Lung (tissue), 12 donors: Measurements from ENCODE around the gene C17orf107. TPM values are rescaled to one million over a fixed set of nuclear protein-coding genes. Genes with fewer than 3 reads are reported as not detected.

Experiments
- ATAC-seq: fragments of 200-7000 bp; cut with Tn5 transposase; one replicate; pipeline ENCODE4 v1.9.1; 2020; ENCODE audit warnings: moderate number of reproducible peaks; ENCODE audit not compliant: insufficient read depth, low FRiP score
- DNase-seq, 3 donors: peaks; one replicate each; pipeline ENCODE4 v3.0.0-alpha.2; 2013 to 2017
- H3K27ac ChIP-seq, 2 donors: one replicate each; pipeline ENCODE4 v1.5.1; 2013; ENCODE audit warnings: mild to moderate bottlenecking in 2 of 2, moderate library complexity in 2 of 2, control low read depth in 1 of 2, inconsistent platforms in 1 of 2, low read depth in 1 of 2, low read length in 1 of 2
- H3K27me3 ChIP-seq, 3 donors: one replicate each; pipeline ENCODE4 v1.5.1; 2013; ENCODE audit warnings: low read length in 2 of 3; ENCODE audit not compliant: control insufficient read depth in 3 of 3, insufficient read depth in 3 of 3
- H3K36me3 ChIP-seq, 4 donors: one replicate each; pipeline ENCODE4 v1.5.1; 2013; ENCODE audit warnings: low read length in 4 of 4, mild to moderate bottlenecking in 1 of 4, moderate library complexity in 1 of 4; ENCODE audit not compliant: control insufficient read depth in 4 of 4, insufficient read depth in 4 of 4
- H3K4me1 ChIP-seq, 5 donors: one replicate each; pipeline ENCODE4 v1.5.1; 2013; ENCODE audit warnings: low read length in 5 of 5, mild to moderate bottlenecking in 2 of 5, moderate library complexity in 1 of 5; ENCODE audit not compliant: control insufficient read depth in 5 of 5, insufficient read depth in 5 of 5
- H3K4me3 ChIP-seq: one replicate; pipeline ENCODE4 v1.5.1; 2013; ENCODE audit warnings: mild to moderate bottlenecking, control low read depth, moderate library complexity
- H3K9ac ChIP-seq, 2 donors: one replicate each; pipeline ENCODE4 v1.5.1; 2013; ENCODE audit warnings: low read length in 2 of 2, control low read depth in 1 of 2; ENCODE audit not compliant: insufficient read depth in 1 of 2
- H3K9me3 ChIP-seq, 4 donors: one replicate each; pipeline ENCODE4 v1.5.1; 2013; ENCODE audit warnings: low read length in 3 of 4, mild to moderate bottlenecking in 1 of 4, moderate library complexity in 1 of 4; ENCODE audit not compliant: control insufficient read depth in 4 of 4, insufficient read depth in 3 of 4
- WGBS, 2 donors: extraction: QIAGEN DNeasy Blood & Tissue Kit; methylation state at CpG; one replicate each; pipeline ENCODE4 v1.1.7; 2013; 5-methylcytosine and 5-hydroxymethylcytosine counted together
- polyA plus RNA-seq, 2 donors: library from polyadenylated mRNA; stranded (reverse); fragments of 200-250 nt; gene quantifications; one replicate each; pipeline ENCODE4 v1.2.1, GENCODE V29; 2013
- total RNA-seq, 2 donors: library from RNA; depleted of rRNA in 1 of 2; stranded (reverse); fragments of >200 nt in 1 of 2; gene quantifications; one replicate each; pipeline ENCODE4 v1.2.1, GENCODE V29; 2014 to 2021
- TF ChIP-seq, protein P1 (sequence below): IDR thresholded peaks from 2 replicates; pipeline ENCODE4 v1.5.1; 2012; ENCODE audit warnings: mild to moderate bottlenecking; ENCODE audit errors: control extremely low read depth, extremely low read depth
- donor health status: control.
- donor health status: control.
- donor health status: Bipolar disorder and iron deficiency.
- donor health status: healthy.
- donor health status: DM: yes; HTN: yes; CAD: no.

C17orf107 gene
- total and polyA plus RNA-seq, 4 donors: 1.3 to 4.5 (median 2.8) TPM

DNA sequence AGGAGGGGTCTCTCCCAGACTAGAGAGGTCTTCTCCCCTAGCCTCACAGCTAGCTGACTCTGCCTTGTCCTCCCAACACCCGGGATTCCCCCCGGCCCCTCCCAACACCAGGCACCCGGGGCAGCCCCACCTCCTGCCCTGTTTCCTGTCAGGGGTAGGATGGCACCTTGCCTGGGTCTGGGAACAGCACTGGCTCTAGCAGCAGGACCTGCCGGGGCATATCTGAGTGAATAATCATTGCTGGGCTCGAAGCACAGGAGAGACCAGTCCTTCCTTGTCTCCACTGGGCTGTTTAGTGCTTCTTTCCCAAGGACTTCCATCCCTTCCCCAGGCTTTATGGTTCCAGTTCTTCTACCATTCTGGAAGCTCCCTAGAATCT, 40.5 kb upstream of the C17orf107 start:
- Histone ChIP-seq H3K27me3 (no peaks in the 10 kb centered on the region), H3K4me3 (no peak overlapping the region), H3K9me3 (no peaks in the 10 kb centered on the region), H3K4me1 (peaks cover 4 to 30% (median 8%) of the 10 kb centered on the region in 5 donors), H3K36me3 (peaks cover 0 to 10% (median 8%) of the 10 kb centered on the region in 4 donors), H3K27ac (peak overlapping the region; percentile 70 to 72), H3K9ac (no peak overlapping the region)
- 22 to 46% methylated on average over 5 of the region's 5 CpGs for WGBS, 2 donors
- TF ChIP-seq, protein P1, sequence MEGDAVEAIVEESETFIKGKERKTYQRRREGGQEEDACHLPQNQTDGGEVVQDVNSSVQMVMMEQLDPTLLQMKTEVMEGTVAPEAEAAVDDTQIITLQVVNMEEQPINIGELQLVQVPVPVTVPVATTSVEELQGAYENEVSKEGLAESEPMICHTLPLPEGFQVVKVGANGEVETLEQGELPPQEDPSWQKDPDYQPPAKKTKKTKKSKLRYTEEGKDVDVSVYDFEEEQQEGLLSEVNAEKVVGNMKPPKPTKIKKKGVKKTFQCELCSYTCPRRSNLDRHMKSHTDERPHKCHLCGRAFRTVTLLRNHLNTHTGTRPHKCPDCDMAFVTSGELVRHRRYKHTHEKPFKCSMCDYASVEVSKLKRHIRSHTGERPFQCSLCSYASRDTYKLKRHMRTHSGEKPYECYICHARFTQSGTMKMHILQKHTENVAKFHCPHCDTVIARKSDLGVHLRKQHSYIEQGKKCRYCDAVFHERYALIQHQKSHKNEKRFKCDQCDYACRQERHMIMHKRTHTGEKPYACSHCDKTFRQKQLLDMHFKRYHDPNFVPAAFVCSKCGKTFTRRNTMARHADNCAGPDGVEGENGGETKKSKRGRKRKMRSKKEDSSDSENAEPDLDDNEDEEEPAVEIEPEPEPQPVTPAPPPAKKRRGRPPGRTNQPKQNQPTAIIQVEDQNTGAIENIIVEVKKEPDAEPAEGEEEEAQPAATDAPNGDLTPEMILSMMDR: no peak
- DNase-seq (no peak), ATAC-seq (no peak)

DNA sequence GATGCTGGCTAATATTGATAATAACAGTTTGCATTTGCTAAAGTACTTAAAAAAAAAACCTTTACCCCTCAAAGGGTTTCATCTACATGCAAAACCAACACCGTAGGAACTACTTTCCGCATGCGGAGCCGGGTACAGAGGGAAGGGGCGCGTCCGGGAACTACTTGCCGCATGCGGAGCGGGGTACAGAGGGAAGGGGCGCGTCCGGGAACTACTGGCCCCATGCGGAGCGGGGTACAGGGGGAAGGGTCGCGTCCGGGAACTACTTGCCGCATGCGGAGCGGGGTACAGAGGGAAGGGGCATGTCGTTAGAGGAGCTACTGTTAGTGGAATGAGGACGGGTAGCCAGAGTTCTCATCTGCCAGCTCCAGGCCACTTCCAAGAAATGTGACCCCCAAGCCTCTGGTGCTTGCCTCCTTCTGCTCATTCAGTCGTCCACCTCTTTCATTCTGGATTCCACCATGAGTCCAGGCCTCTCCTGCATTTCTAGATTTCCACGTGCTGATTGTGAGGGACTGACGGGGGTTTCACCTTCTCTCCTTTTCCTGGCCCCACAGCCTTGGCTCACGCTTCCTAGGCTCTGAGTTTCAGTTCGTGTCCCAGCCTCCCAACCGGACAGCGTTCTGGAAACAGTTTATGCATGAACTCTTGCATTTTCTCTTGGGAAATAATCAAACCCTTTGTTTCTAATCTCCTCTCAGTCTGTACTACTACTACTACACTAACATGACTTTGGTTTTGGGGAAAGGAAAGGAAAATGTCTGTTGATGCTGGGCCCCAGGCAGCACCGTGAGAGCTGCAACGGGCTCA, 39.3 kb upstream of the C17orf107 start:
- no peak overlapping the region for H3K4me3 ChIP-seq
- DNase-seq (no peak), ATAC-seq (no peak)
- H3K27me3 ChIP-seq: no peaks in the 10 kb centered on the region
- H3K9ac ChIP-seq: no peak overlapping the region
- H3K27ac ChIP-seq: peak overlapping the region in 1 of 2 donors; percentile 49
- TF ChIP-seq, protein P1: no peak
- H3K4me1 ChIP-seq: peaks cover 4 to 26% (median 5%) of the 10 kb centered on the region in 5 donors
- H3K9me3 ChIP-seq: no peaks in the 10 kb centered on the region
- WGBS, 2 donors: 79 to 87% methylated on average over 32 of the region's 32 CpGs
- peaks cover 0 to 10% (median 7%) of the 10 kb centered on the region in 4 donors for H3K36me3 ChIP-seq

DNA sequence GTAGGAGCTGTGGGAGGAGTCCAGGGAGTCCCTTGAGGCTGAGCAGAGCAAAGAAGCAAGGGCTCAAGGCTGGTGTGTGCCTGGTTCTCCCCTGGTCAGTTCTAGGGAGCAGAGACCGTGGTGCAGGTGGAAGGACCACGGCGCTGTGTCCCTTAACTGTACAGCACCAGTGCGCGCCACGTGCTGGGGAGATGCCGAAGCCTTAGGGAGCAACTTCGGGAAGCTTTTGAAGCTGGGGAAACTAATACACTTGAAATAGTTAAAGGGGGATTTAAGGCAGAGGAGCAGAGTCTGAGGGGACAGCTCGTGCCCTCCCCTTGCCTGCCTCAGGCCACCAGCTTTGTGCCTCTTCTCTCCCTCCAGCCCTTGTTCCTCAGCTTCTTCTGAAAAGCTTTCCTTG, 38.7 kb upstream of the C17orf107 start:
- Histone ChIP-seq H3K27me3 (no peaks in the 10 kb centered on the region), H3K4me1 (peaks cover 4 to 26% (median 5%) of the 10 kb centered on the region in 5 donors), H3K27ac (peak overlapping the region in 1 of 2 donors; percentile 27), H3K4me3 (no peak overlapping the region), H3K9ac (no peak overlapping the region), H3K9me3 (no peaks in the 10 kb centered on the region), H3K36me3 (peaks cover 0 to 10% (median 7%) of the 10 kb centered on the region in 4 donors)
- no peak for DNase-seq
- no peak for ATAC-seq
- WGBS, 2 donors: 85 to 94% methylated on average over 9 of the region's 9 CpGs
- TF ChIP-seq, protein P1: no peak
